H9 (cell line): ENCODE data around the gene PITX3. TPM values are rescaled to one million over a fixed set of nuclear protein-coding genes. Genes with fewer than 3 reads are reported as not detected.

Experiments used
- DNase-seq: peaks from one replicate; pipeline ENCODE4 v3.0.0-alpha.2; 2017
- H2AFZ ChIP-seq: one replicate; pipeline ENCODE4 v1.6.1; 2013; ENCODE audit warnings: mild to moderate bottlenecking, low read length, control low read depth, moderate library complexity
- H2AK5ac ChIP-seq: 2 replicates; pipeline ENCODE4 v1.6.1; 2013; ENCODE audit warnings: low read length, control low read depth, mixed read lengths; ENCODE audit not compliant: insufficient read length
- H2BK120ac ChIP-seq: one replicate; pipeline ENCODE4 v1.6.1; 2013; ENCODE audit warnings: low read depth, mild to moderate bottlenecking, low read length, control low read depth, inconsistent platforms; ENCODE audit not compliant: poor library complexity, severe bottlenecking
- H2BK12ac ChIP-seq: 2 replicates; pipeline ENCODE4 v1.6.1; 2013; ENCODE audit warnings: low read length, control low read depth, mixed read lengths, low read depth; ENCODE audit not compliant: insufficient read length
- H2BK15ac ChIP-seq: 2 replicates; pipeline ENCODE4 v1.6.1; 2013; ENCODE audit warnings: low read depth, low read length, control low read depth
- H2BK20ac ChIP-seq: one replicate; pipeline ENCODE4 v1.6.1; 2013; ENCODE audit warnings: low read depth, mild to moderate bottlenecking, low read length, control low read depth, inconsistent platforms; ENCODE audit not compliant: poor library complexity, severe bottlenecking
- H2BK5ac ChIP-seq: 2 replicates; pipeline ENCODE4 v1.6.1; 2013; ENCODE audit warnings: low read length, control low read depth, mixed read lengths; ENCODE audit not compliant: insufficient read length
- H3K14ac ChIP-seq: 2 replicates; pipeline ENCODE4 v1.6.1; 2013; ENCODE audit warnings: low read length, control low read depth; ENCODE audit not compliant: insufficient read depth
- H3K18ac ChIP-seq: 2 replicates; pipeline ENCODE4 v1.6.1; 2013; ENCODE audit warnings: low read depth, mild to moderate bottlenecking, mixed read lengths, low read length, control low read depth; ENCODE audit not compliant: insufficient read length
- H3K23ac ChIP-seq: 2 replicates; pipeline ENCODE4 v1.6.1; 2013; ENCODE audit warnings: low read length, control low read depth, mixed read lengths, low read depth; ENCODE audit not compliant: insufficient read length
- H3K23me2 ChIP-seq: 2 replicates; pipeline ENCODE4 v1.6.1; 2013; ENCODE audit warnings: low read depth, mild to moderate bottlenecking, mixed read lengths, low read length, control low read depth; ENCODE audit not compliant: insufficient read length, poor library complexity, severe bottlenecking
- H3K27ac ChIP-seq: 2 replicates; pipeline ENCODE4 v1.5.1; 2013; ENCODE audit warnings: low read length, control low read depth, mixed read lengths, low read depth; ENCODE audit not compliant: insufficient read length
- H3K27me3 ChIP-seq: 2 replicates; pipeline ENCODE4 v1.6.1; 2013; ENCODE audit warnings: low read length, control low read depth, inconsistent platforms; ENCODE audit not compliant: insufficient read depth
- H3K4ac ChIP-seq: 2 replicates; pipeline ENCODE4 v1.6.1; 2013; ENCODE audit warnings: low read depth, mild to moderate bottlenecking, control low read depth, inconsistent platforms, low read length, moderate library complexity
- H3K4me1 ChIP-seq: 2 replicates; pipeline ENCODE4 v1.6.1; 2013; ENCODE audit warnings: low read length, control low read depth, inconsistent platforms; ENCODE audit not compliant: insufficient read depth
- H3K4me2 ChIP-seq: 2 replicates; pipeline ENCODE4 v1.6.1; 2013; ENCODE audit warnings: low read length, control low read depth, mixed read lengths; ENCODE audit not compliant: insufficient read length, insufficient read depth
- H3K56ac ChIP-seq: 2 replicates; pipeline ENCODE4 v1.6.1; 2013; ENCODE audit warnings: low read depth, mild to moderate bottlenecking, mixed read lengths, low read length, control low read depth; ENCODE audit not compliant: insufficient read length
- H3K79me1 ChIP-seq: 2 replicates; pipeline ENCODE4 v1.6.1; 2013; ENCODE audit warnings: low read depth, mild to moderate bottlenecking, moderate library complexity, low read length, control low read depth, inconsistent platforms; ENCODE audit not compliant: insufficient read depth, poor library complexity, severe bottlenecking
- H3K79me2 ChIP-seq: 2 replicates; pipeline ENCODE4 v1.6.1; 2013; ENCODE audit warnings: low read length, control low read depth, inconsistent platforms; ENCODE audit not compliant: insufficient read depth
- H3K9ac ChIP-seq: 2 replicates; pipeline ENCODE4 v1.6.1; 2013; ENCODE audit warnings: low read length, control low read depth, mixed read lengths; ENCODE audit not compliant: insufficient read length; ENCODE audit errors: extremely low read depth
- H3K9me3 ChIP-seq: one replicate; pipeline ENCODE4 v1.6.1; 2013; ENCODE audit warnings: low read depth, low read length, inconsistent platforms; ENCODE audit not compliant: control insufficient read depth
- H3T11ph ChIP-seq: one replicate; pipeline ENCODE4 v1.6.1; 2013; ENCODE audit warnings: mild to moderate bottlenecking, low read length, control low read depth, inconsistent platforms
- H4K20me1 ChIP-seq: one replicate; pipeline ENCODE4 v1.6.1; 2013; ENCODE audit not compliant: control insufficient read depth, insufficient read length, insufficient read depth
- H4K5ac ChIP-seq: 2 replicates; pipeline ENCODE4 v1.6.1; 2013; ENCODE audit warnings: low read depth, mild to moderate bottlenecking, mixed read lengths, low read length, control low read depth; ENCODE audit not compliant: insufficient read length
- H4K8ac ChIP-seq: replicated peaks from 2 replicates; pipeline ENCODE4 v1.6.1; 2013; ENCODE audit warnings: low read length, control low read depth, mixed read lengths, low read depth; ENCODE audit not compliant: insufficient read length
- H4K91ac ChIP-seq: 2 replicates; pipeline ENCODE4 v1.6.1; 2013; ENCODE audit warnings: low read depth, mild to moderate bottlenecking, moderate library complexity, mixed read lengths, low read length, control low read depth; ENCODE audit not compliant: insufficient read length
- H3K27ac Mint-ChIP-seq, 3 experiments: 2 replicates in 2 of 3; 3 replicates in 1 of 3; pipeline ENCODE4 v1.8.0; 2020 to 2021; ENCODE audit warnings: mixed read lengths in 3 of 3, mild to moderate bottlenecking in 1 of 3, moderate library complexity in 1 of 3
- H3K27me3 Mint-ChIP-seq: 2 replicates; pipeline ENCODE4 v1.8.0; 2021; ENCODE audit warnings: low read depth, mild to moderate bottlenecking, moderate library complexity, mixed read lengths
- H3K36me3 Mint-ChIP-seq, 3 experiments: 2 replicates in 2 of 3; 3 replicates in 1 of 3; pipeline ENCODE4 v1.8.0; 2020 to 2021; ENCODE audit warnings: low read depth in 3 of 3, mixed read lengths in 3 of 3; ENCODE audit not compliant: insufficient read depth in 1 of 3
- H3K4me1 Mint-ChIP-seq, 2 experiments: 2 replicates each; pipeline ENCODE4 v1.8.0; 2020; ENCODE audit warnings: mixed read lengths in 2 of 2
- H3K4me3 Mint-ChIP-seq, 2 experiments: 2 replicates in 1 of 2; 3 replicates in 1 of 2; pipeline ENCODE4 v1.8.0; 2020 to 2021; ENCODE audit warnings: mild to moderate bottlenecking in 2 of 2, mixed read lengths in 2 of 2, moderate library complexity in 1 of 2
- H3K9me3 Mint-ChIP-seq, 2 experiments: 2 replicates in 1 of 2; 3 replicates in 1 of 2; pipeline ENCODE4 v1.8.0; 2020; ENCODE audit warnings: mild to moderate bottlenecking in 2 of 2, mixed read lengths in 2 of 2, moderate library complexity in 1 of 2
- CTCF ChIP-seq: fragments of 200-600 bp; sonication (generic); conservative IDR thresholded peaks from 3 replicates; pipeline ENCODE4 v1.8.0; 2021; ENCODE audit warnings: antibody characterized with exemption, mild to moderate bottlenecking
- WGBS: extraction: QIAGEN DNeasy Blood & Tissue Kit; methylation state at CpG from one replicate; pipeline ENCODE4 v1.1.7; 2013; ENCODE audit warnings: missing lambda C conversion rate, low lambda C conversion rate, mixed read lengths; ENCODE audit not compliant: insufficient read length; ENCODE audit errors: extremely low coverage; 5-methylcytosine and 5-hydroxymethylcytosine counted together
- total RNA-seq: library from RNA; stranded (reverse); gene quantifications from 2 replicates; pipeline ENCODE4 v1.2.1, GENCODE V29; 2021

Gene PITX3
- total RNA-seq, 1 experiment from 2014 or later: not detected

GRCh38 chr10:102269017-102269416 lies 27.7 kb upstream of the PITX3 start:
- Histone ChIP-seq H2AFZ (no peak overlapping the region), H2BK15ac (no peak overlapping the region), H2BK5ac (no peak overlapping the region), H3K79me2 (no peaks in the 10 kb centered on the region), H4K91ac (no peak overlapping the region), H2AK5ac (no peak overlapping the region), H4K8ac (no peak overlapping the region), H3T11ph (no peak overlapping the region), H4K5ac (no peak overlapping the region), H3K23ac (no peak overlapping the region), H2BK120ac (no peak overlapping the region), H3K9me3 (no peaks in the 10 kb centered on the region), H4K20me1 (no peaks in the 10 kb centered on the region), H3K9ac (no peak overlapping the region), H3K18ac (no peak overlapping the region), H3K56ac (no peak overlapping the region), H2BK20ac (no peak overlapping the region), H3K23me2 (no peaks in the 10 kb centered on the region), H3K4me2 (no peak overlapping the region), H3K14ac (no peak overlapping the region), H3K4me1 (no peaks in the 10 kb centered on the region), H3K27ac (no peak overlapping the region), H3K79me1 (peaks cover 5% of the 10 kb centered on the region), H2BK12ac (no peak overlapping the region), H3K27me3 (no peaks in the 10 kb centered on the region), H3K4ac (no peak overlapping the region)
- H3K36me3 Mint-ChIP-seq: no peaks in the 10 kb centered on the region
- H3K27ac Mint-ChIP-seq: no peak overlapping the region
- H3K27me3 Mint-ChIP-seq: no peaks in the 10 kb centered on the region
- H3K9me3 Mint-ChIP-seq: no peaks in the 10 kb centered on the region
- peaks cover under 1 to 4% of the 10 kb centered on the region in 2 experiments; a peak in 2 of 4 replicates for H3K4me1 Mint-ChIP-seq
- H3K4me3 Mint-ChIP-seq: no peak overlapping the region
- no CpG with 5 or more reads among the region's 3 CpGs for WGBS
- TF ChIP-seq CTCF: no peak
- DNase-seq: no peak
